Small intestine (tissue), 7 donors: Measurements from ENCODE around the gene C1orf210. TPM values are rescaled to one million over a fixed set of nuclear protein-coding genes. Genes with fewer than 3 reads are reported as not detected.

Experiments
- DNase-seq, 2 donors: peaks; one replicate each; pipeline versions ENCODE4 v3.0.0 to v3.0.0-alpha.2; 2013
- FAIRE-seq: peaks from 2 replicates; lab custom pipeline; 2012; peaks lifted over from hg19 to GRCh38; lab: Jason Lieb, UNC
- H3K27ac ChIP-seq, 3 donors: one replicate each; pipeline ENCODE4 v1.5.1; 2013; ENCODE audit warnings: low read length in 2 of 3, mild to moderate bottlenecking in 2 of 3, control low read depth in 1 of 3, inconsistent platforms in 1 of 3, low read depth in 1 of 3, moderate library complexity in 1 of 3
- H3K27me3 ChIP-seq, 3 donors: one replicate each; pipeline ENCODE4 v1.6.1; 2013; ENCODE audit warnings: low read length in 3 of 3, inconsistent platforms in 1 of 3; ENCODE audit not compliant: control insufficient read depth in 3 of 3, insufficient read depth in 3 of 3
- H3K36me3 ChIP-seq, 3 donors: one replicate each; pipeline ENCODE4 v1.6.1; 2013; ENCODE audit warnings: low read length in 3 of 3, inconsistent platforms in 1 of 3, low read depth in 1 of 3, mild to moderate bottlenecking in 1 of 3, moderate library complexity in 1 of 3; ENCODE audit not compliant: control insufficient read depth in 3 of 3, insufficient read depth in 2 of 3
- H3K4me1 ChIP-seq, 3 donors: one replicate each; pipeline ENCODE4 v1.6.1; 2013; ENCODE audit warnings: low read length in 2 of 3, inconsistent platforms in 1 of 3, low read depth in 1 of 3, mild to moderate bottlenecking in 1 of 3, moderate library complexity in 1 of 3; ENCODE audit not compliant: control insufficient read depth in 3 of 3, insufficient read depth in 2 of 3
- H3K4me3 ChIP-seq, 3 donors: one replicate each; pipeline ENCODE4 v1.5.1; 2013; ENCODE audit warnings: low read length in 3 of 3, control low read depth in 1 of 3, inconsistent platforms in 1 of 3, low read depth in 1 of 3, mild to moderate bottlenecking in 1 of 3, moderate library complexity in 1 of 3
- H3K9me3 ChIP-seq, 2 donors: one replicate each; pipeline ENCODE4 v1.6.1; 2013; ENCODE audit warnings: low read depth in 1 of 2, low read length in 1 of 2; ENCODE audit not compliant: control insufficient read depth in 2 of 2, insufficient read depth in 1 of 2
- WGBS, 3 donors: extraction: QIAGEN DNeasy Blood & Tissue Kit; methylation state at CpG; one replicate each; pipeline ENCODE4 v1.1.7; 2013; 5-methylcytosine and 5-hydroxymethylcytosine counted together
- polyA plus RNA-seq, 4 donors: library from polyadenylated mRNA; stranded (reverse) in 3 of 4; unstranded in 1 of 4; fragments of 200-250 nt in 3 of 4; fragments of 120-200 nt in 1 of 4; gene quantifications; one replicate each; pipeline versions ENCODE4 v1.2.1 to v1.2.3, GENCODE V29; 2013
- donor health status: healthy with polysubstance abuse.
- donor health status: control.
- donor health status: control.
- donor health status: Bipolar disorder and iron deficiency.
- donor health status: healthy.

C1orf210 gene
- polyA plus RNA-seq, 4 donors = 24.7 to 69.8 (median 55.9) TPM

DNA sequence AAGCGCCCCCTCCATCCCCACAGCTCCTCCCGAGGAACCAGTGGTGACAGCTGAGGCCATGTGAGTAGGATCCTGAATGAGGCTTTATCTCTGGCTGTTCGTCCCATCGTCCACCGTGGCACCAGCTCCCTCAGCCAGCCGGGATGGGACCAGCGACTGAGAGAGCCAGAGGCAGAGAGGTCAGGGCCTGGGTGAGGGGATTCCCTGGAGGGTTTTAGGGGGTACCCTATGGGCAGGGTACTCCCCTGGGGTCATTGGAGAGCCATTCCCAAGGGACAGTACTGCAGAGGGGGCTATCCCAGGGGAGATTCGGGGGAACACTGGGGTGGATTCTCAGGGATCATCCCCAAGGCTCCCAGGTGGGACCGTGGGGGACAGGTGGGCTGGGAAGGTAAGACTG, 13.2 kb downstream of the C1orf210 start:
- 80 to 83% (median 81%) methylated on average over 9 of the region's 9 CpGs for WGBS, 3 donors
- H3K27ac ChIP-seq = no peak overlapping the region

DNA sequence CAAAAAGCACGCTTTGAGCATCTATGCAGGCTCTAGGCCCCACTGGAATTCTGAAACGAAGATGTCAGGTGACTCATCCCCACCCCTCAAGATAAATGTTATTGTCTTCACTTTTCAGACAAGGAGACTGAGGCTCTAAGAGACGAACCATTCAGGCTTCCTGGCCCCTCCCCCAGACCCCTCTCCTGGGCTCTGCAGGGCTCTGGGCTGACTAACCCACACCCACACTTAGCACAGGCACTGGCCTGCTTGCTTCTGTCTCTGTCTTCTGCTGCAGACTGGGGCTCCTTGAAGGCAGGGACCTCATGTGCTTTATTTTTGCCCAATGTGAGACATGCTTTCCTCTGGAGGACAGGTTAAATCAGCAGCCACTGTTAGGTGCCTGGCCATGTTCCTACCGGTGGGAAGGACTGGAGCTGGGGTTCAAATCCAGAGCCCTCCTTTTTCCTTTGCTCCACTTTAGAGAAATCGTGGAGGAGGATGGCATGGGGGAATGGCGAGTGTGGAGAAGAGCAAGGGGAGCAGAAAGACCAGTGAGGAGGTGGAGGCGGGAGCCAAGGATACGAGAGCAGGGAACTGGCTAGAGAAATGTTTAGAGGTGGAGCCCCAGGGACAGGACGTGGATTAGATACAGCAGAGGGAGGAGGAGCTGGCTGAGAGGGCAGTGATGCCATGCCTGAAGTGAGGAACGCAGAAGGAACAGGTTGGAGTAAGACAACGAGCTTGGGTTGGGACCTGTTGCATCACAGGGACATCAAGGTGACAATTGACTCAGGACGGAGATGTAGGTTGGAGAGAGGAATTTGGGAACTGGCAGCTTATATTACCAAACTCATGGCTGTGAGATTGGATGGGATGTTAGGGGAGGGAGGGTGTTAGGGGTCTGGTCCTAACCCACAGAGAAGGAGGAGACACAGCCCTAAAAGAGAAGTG, 13.9 kb downstream of the C1orf210 start:
- Histone ChIP-seq H3K4me3 (peak overlapping the region in 2 of 3 donors; percentile 47 to 55), H3K27me3 (no peaks in the 10 kb centered on the region), H3K9me3 (no peaks in the 10 kb centered on the region), H3K27ac (peak overlapping the region; percentile 43 to 84 (median 72)), H3K4me1 (peaks cover 4 to 44% (median 4%) of the 10 kb centered on the region in 3 donors), H3K36me3 (peaks cover 0 to 17% (median 0%) of the 10 kb centered on the region in 3 donors)
- FAIRE-seq (no peak), DNase-seq (no peak)
- 46 to 69% (median 54%) methylated on average over 12 of the region's 12 CpGs for WGBS, 3 donors

More for the DNA sequence above, 13.2 kb downstream of the C1orf210 start:
- H3K4me1 ChIP-seq = peaks cover 4 to 51% (median 11%) of the 10 kb centered on the region in 3 donors
- no peak for FAIRE-seq
- no peaks in the 10 kb centered on the region for H3K27me3 ChIP-seq
- DNase-seq = no peak
- H3K4me3 ChIP-seq = no peak overlapping the region
- H3K36me3 ChIP-seq = peaks cover 0 to 17% (median 0%) of the 10 kb centered on the region in 3 donors
- no peaks in the 10 kb centered on the region for H3K9me3 ChIP-seq

DNA sequence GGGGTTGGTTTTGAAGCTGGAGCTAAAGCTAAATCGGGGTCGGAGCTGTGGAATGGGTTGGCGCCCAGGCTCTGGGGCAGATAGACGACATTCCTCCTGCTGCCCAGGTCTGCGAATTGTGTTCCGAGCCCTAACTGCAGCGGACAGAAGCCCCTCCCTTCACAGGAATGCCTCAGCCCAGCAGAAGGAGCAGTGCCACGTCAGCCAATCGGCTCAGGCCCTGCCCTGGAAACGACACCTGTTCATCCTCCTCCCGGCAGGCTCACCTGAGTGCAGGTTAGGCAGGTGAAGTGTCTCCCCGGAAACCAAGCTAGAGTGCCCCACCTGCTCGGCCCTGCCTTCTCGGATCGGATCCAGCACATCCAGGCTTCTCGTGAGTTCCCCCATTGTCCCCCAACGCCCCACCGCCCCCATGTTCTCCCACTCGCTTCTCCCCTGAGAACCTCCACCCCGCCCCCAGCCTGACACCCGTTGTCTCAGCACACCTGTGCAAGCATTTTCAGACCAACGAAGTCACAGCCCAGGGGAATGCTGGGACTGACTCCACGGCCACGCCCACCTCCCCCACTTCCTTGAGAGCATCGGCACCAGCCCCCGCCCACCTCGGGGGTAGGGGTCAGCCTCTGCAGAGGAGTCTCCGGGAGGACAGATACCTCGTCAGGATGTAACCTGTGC, 14.8 kb downstream of the C1orf210 start:
- DNase-seq = peak; percentile 94 to 97
- H3K4me1 ChIP-seq = peaks cover 4 to 41% (median 4%) of the 10 kb centered on the region in 3 donors
- peak overlapping the region; percentile 84 to 91 (median 87) for H3K27ac ChIP-seq
- WGBS, 3 donors = 2 to 7% (median 6%) methylated on average over 28 to 29 of the region's 29 CpGs
- H3K36me3 ChIP-seq = peaks cover 0 to 17% (median 0%) of the 10 kb centered on the region in 3 donors
- H3K4me3 ChIP-seq = peak overlapping the region in 2 of 3 donors; percentile 47 to 55
- H3K27me3 ChIP-seq = no peaks in the 10 kb centered on the region
- no peaks in the 10 kb centered on the region for H3K9me3 ChIP-seq
- FAIRE-seq = no peak

DNA sequence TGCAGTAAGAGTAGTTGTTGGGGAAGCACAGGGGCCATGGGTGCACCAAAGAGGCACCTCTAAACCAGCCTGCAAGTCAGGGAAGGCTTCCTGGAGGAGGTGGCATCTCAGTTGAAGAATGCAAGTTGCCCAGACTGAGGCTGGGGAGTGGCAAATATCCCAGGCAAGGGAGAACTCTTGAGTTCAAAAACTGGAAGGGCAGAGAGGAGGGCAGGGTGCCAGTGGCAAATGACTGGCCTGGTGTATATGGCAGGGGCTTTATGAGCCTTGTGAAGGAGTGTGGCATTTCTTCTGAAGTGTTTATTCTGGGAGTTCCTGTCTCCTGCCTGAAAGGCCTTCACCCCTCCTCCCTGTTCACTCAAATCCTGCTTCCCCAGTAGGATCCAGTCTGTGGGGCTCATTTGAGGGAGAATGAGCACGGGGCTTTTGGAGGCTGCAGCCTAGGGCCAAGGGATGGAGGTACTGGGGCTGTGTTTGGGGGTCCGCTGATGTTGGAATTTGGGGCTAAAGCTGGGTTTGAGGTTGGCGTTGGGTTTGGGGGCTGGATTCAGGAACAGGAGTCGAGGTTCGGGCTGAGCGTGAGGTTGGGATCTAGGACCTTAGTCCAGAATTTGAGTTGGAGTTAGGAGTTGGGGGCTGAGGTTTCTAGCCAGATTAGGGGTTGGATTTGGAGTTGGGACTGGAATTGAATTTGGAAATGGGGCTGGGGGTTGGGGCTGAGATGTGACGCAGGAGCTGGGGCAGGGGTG, 15.6 kb downstream of the C1orf210 start, which contains the start of gene TMEM125:
Gene TMEM125, plus strand, starts transcription at position 357 of the 749 bp plus-strand sequence. CDS start 2,740 bp downstream, outside the sequence.
- DNase-seq (peak in 1 of 2 donors; percentile 59), FAIRE-seq (no peak)
- Histone ChIP-seq H3K27me3 (no peaks in the 10 kb centered on the region), H3K4me1 (peaks cover 4 to 38% (median 4%) of the 10 kb centered on the region in 3 donors), H3K27ac (peak within 1 kb of the TSS; percentile 84 to 91 (median 87)), H3K9me3 (no peaks in the 10 kb centered on the region), H3K36me3 (peaks cover 0 to 17% (median 0%) of the 10 kb centered on the region in 3 donors), H3K4me3 (peak within 1 kb of the TSS in 2 of 3 donors; percentile 47 to 55)
- 64 to 81% (median 66%) methylated on average over 7 of the region's 7 CpGs for whole genome bisulfite sequencing, 3 donors

DNA sequence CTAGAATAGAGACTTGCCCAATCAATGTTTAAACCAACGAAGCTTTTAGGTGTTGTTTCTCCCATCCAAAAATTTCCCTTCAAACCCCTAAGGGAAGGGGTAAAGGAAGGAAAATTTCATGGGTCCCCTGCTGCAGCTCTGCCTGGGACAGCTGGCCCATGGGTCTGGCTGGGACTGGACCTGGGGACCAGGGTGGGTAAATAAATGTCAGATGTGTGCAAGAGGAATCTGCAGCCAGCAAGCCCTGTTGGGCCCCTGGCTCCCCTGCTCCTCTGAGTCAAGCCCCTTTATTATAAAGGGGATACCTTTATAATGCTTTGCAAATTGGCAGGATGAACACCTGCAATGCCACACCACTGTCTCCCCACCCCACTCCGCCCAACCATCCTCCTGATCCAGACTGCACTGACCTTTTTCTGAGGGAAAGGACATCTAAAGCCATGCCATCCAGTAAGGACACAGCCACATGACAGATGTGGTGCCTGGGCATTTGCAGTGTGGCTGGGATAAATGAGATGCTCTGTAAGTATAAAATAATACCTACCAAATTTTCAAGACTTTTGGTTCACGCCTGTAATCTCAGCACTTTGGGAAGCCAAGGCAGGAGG, 17.5 kb downstream of the C1orf210 start:
- WGBS, 3 donors = 68 to 82% (median 70%) methylated on average over 3 of the region's 3 CpGs
- Histone ChIP-seq H3K9me3 (peaks cover 0 to 3% of the 10 kb centered on the region in 2 donors), H3K4me1 (peaks cover 4 to 24% (median 4%) of the 10 kb centered on the region in 3 donors), H3K27ac (peak overlapping the region; percentile 25 to 84 (median 70)), H3K4me3 (no peak overlapping the region), H3K36me3 (peaks cover 0 to 9% (median 0%) of the 10 kb centered on the region in 3 donors), H3K27me3 (no peaks in the 10 kb centered on the region)
- FAIRE-seq (no peak), DNase-seq (no peak)

DNA sequence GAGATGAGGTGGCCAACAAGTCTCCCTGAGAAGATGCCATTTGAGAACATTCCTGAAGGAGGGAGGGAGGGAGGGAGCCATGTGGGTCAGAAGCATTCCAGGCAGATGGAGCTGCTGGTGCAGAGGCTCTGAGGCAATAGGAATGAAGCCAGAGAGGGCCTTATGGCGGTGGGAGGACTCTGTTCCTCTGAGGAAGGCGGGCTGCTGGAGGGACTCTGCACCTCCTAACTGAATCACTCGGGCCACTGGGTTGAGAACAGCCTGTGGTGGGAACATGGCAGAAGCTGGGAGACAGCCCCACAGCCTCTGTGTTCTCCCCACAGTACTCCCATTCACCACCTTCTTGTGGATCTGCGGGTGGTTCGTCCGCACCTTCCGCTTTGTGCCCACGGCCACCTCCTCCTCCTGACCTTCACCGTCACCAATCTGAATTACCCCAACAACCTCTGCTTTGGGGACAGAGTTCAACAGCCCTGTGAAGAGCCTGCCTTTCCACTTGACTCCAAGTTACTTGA, 18.0 kb downstream of the C1orf210 start:
- H3K27ac ChIP-seq = peak overlapping the region; percentile 25 to 84 (median 70)
- H3K9me3 ChIP-seq = peaks cover 0 to 3% of the 10 kb centered on the region in 2 donors
- FAIRE-seq (no peak), DNase-seq (peak; percentile 89 to 92)
- H3K4me1 ChIP-seq = peaks cover 4 to 24% (median 4%) of the 10 kb centered on the region in 3 donors
- peaks cover 0 to 3% (median 0%) of the 10 kb centered on the region in 3 donors for H3K36me3 ChIP-seq
- 11 to 59% (median 53%) methylated on average over 9 of the region's 9 CpGs for WGBS, 3 donors
- H3K4me3 ChIP-seq = no peak overlapping the region
- H3K27me3 ChIP-seq = no peaks in the 10 kb centered on the region

DNA sequence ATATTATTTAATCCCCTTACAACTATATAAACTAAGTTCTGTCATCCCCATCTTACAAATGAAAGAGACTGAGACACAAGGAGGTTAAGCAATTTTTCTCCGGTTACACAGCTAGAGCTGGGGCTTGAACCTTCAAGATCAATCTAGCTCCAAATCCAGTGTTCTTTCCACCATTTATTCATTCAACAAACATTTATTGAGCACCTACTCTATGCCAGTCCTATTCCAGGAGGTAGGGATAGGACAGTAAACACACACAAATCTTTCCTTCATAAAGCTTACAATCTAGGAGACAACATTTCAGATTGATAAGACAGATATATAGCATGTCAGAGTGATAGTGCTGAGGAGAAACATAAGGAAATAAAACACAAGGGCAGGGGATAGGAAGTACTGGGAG, 18.5 kb downstream of the C1orf210 start:
- DNase-seq (no peak), FAIRE-seq (no peak)
- peaks cover 0 to 3% of the 10 kb centered on the region in 2 donors for H3K9me3 ChIP-seq
- no peaks in the 10 kb centered on the region for H3K36me3 ChIP-seq
- no peak overlapping the region for H3K4me3 ChIP-seq
- H3K27me3 ChIP-seq = no peaks in the 10 kb centered on the region
- peak overlapping the region; percentile 25 to 84 (median 70) for H3K27ac ChIP-seq
- H3K4me1 ChIP-seq = peaks cover 4 to 24% (median 4%) of the 10 kb centered on the region in 3 donors
- WGBS, 3 donors = 93 to 100% (median 96%) methylated on average over 1 of the region's 1 CpG
